ENCODE data around the gene B2M. TPM values are rescaled to one million over a fixed set of nuclear protein-coding genes. Genes with fewer than 3 reads are reported as not detected.

B2M gene
- total and polyA plus RNA-seq, 2 of the 13 experiments (the other 11 are each of a cell fraction or from before 2014, with no cell fraction given) = 784 to 857 TPM

GRCh38 chr15:44729408-44730127, 18.3 kb downstream of the B2M start (continued):
- TF ChIP-seq ZSCAN21 (CRISPR knock-in tag; IDR thresholded peaks at IDR 0.05; ENCODE audit: borderline replicate concordance) (0 out of 2 replicates have a peak, but pooled peaks have one; percentile 8), ZKSCAN8 (CRISPR knock-in tag; IDR thresholded peaks at IDR 0.05; ENCODE audit: borderline replicate concordance) (no peak), NAIF1 (CRISPR knock-in tag; IDR thresholded peaks at IDR 0.05; ENCODE audit: borderline replicate concordance) (0 out of 2 replicates have a peak, but pooled peaks have one; percentile 40), ZFP91 (CRISPR knock-in tag; IDR thresholded peaks at IDR 0.05; ENCODE audit: borderline replicate concordance) (peak; percentile 49; the same call in 1 of the 2 replicates), IKZF4 (CRISPR knock-in tag; IDR thresholded peaks at IDR 0.05; ENCODE audit: borderline replicate concordance, low read depth, not compliant biosample characterization) (no peak), ZMYM4 (CRISPR knock-in tag; IDR thresholded peaks at IDR 0.05) (peak; percentile 4; the same call in 1 of the 2 replicates), MED1 (CRISPR knock-in tag; IDR thresholded peaks at IDR 0.05) (no peak), MLX (CRISPR knock-in tag; IDR thresholded peaks at IDR 0.05) (no peak), PCBP2 (optimal IDR thresholded peaks at IDR 0.05; ENCODE audit: low read depth, low read length, poor library complexity, severe bottlenecking) (no peak)
